Stimulated activated CD4-positive, alpha-beta T cell treated with anti-CD3 and anti-CD28 coated beads, Interleukin-12 subunit alpha, Interleukin-12 subunit beta, amount 100 ng/mL, for 48 hours (primary cell): ENCODE data around the gene COL23A1.

Experiments used
- DNase-seq, 3 donors: peaks; one replicate each; pipeline ENCODE4 v3.0.0-alpha.2; 2020; ENCODE audit warnings: low read depth in 2 of 3, low spot score in 1 of 3

COL23A1 gene

DNA sequence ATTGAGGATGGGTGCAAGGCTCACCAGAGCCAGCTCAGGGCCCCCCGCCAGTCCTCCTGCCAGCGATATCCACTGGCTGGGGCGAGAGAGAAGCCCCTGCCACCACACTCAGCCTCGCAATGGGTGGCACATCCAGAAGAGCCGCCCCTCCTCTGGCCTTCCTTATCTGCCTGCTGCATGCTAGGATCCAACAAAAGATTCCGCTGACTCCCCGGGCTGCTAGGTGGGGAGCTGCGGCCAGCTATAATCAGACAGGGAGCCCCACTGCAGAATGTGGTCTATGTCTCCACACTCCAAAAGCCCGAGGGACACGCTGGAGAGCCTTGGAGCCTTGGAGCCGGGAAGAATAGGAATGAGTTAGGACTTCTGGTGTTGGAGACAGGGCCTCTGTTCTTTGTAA lies 32.8 kb downstream of the COL23A1 start:
- no peak for DNase-seq

DNA sequence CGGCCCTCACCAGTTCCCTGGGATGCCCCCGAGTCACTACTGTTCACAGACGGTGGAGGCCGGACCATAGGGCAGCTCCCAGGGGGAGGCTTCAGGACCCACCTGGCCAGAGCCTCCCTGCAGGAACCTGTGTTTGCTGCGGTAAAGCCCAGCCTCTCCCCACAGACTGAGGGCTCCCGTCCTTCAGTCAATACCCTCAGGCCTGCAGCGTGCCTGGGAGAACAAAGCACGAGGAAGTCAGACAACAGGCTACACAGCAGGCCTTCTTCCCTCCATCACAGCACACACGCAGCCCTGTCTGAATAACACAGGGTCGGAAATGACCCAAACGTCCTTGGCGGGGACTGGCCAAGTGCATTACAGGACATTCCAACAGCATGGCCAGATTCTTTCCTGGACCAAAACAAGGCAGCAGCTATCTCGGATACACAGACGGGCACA lies 34.4 kb downstream of the COL23A1 start:
- no peak for DNase-seq

- no peak for DNase-seq
These were observed 35.2 kb downstream of the COL23A1 start for GRCh38 chr5:178555005-178555404.

DNA sequence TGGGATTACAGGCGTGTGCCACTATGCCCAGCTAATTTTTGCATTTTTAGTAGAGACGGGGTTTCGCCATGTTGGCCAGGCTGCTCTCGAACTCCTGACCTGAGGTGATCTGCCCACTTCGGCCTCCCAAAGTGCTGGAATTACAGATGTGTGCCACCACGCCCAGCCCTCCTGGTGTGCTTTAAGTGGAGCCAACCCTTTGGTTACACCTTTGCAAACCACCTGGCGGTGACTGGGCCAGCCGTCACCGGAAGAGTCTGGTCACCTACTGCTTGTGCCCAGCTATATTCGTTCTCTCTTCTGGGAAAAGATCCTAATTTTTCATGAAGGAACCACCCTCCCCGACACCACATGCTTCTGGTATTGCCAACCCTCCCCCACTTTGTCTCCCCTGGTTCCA lies 35.9 kb downstream of the COL23A1 start:
- no peak for DNase-seq

- no peak for DNase-seq
These were observed 36.7 kb downstream of the COL23A1 start for GRCh38 chr5:178553517-178553916.

DNA sequence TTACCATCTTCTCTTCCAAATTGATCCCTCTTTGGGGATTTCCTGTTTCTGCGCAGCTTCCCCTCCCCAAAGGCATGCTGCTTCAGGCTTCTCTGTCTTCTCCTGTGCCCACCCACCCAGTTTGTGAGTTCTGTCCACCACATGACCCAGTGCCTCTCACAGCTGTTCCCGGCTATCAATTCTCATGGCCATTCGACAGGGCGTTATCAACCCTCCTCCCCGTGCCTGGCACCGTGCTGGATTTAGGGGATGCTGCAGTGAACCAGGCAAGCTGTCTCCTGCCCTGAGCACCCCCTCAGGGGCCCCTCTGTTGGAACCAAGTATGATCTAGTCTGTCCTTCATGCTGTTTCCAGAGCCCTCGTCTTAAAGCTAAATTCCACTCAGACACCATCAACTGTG lies 38.7 kb downstream of the COL23A1 start:
- DNase-seq = no peak

- DNase-seq = no peak
These were observed 39.1 kb downstream of the COL23A1 start for GRCh38 chr5:178551059-178551458.

GRCh38 chr5:178548746-178549145 lies 41.4 kb downstream of the COL23A1 start:
- no peak for DNase-seq

- DNase-seq = no peak
These were observed 42.3 kb downstream of the COL23A1 start for GRCh38 chr5:178547753-178548415.

DNA sequence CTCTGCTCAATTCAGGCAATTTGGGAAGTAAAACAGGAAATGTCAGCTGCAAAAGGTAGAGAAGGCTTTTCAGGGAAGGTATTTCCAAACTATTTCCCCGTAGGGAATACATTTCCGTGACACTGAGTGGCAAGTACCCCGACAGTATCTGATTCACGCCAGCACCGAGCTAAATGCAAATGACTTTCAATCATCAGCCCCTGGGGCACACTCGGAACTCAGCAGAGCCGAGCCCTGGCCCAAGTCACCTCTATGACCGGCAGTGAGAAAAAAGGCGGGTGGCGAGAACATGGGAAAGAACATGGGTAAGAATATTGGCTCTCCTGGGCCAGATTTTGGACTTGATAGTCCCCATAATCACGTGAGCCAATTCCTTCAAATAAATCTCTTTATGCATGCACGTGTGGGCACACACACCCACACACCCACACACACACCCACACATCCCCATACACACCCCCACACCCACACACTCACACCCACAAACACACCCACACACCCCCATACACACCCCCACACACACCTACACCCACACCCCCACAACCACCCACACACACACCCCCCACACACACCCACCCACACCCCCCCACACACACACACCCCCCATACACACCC lies 43.0 kb downstream of the COL23A1 start:
- DNase-seq = no peak

- no peak for DNase-seq
These were observed 43.5 kb downstream of the COL23A1 start for GRCh38 chr5:178546675-178547033.

GRCh38 chr5:178545941-178546674 lies 44.1 kb downstream of the COL23A1 start:
- DNase-seq = no peak

DNA sequence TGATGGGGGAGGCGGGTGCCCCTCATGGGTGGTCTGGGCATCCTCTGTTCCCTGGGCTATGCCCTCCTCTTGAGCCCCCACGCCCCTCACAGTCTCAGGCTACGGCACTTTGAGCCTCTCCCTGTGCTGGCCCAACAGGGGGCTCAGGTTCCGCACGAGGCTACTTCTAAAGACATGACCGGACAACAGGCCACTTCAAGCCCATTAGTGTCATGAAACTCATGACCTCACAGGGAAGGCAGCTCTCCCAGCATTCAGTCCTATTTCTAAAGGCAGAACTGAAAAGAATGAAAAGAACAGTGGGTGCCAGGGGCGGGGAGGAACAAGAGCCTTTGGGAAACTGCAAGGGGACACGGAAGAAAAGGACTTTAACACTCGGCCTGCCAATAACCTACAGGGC lies 45.0 kb downstream of the COL23A1 start:
- no peak for DNase-seq

DNA sequence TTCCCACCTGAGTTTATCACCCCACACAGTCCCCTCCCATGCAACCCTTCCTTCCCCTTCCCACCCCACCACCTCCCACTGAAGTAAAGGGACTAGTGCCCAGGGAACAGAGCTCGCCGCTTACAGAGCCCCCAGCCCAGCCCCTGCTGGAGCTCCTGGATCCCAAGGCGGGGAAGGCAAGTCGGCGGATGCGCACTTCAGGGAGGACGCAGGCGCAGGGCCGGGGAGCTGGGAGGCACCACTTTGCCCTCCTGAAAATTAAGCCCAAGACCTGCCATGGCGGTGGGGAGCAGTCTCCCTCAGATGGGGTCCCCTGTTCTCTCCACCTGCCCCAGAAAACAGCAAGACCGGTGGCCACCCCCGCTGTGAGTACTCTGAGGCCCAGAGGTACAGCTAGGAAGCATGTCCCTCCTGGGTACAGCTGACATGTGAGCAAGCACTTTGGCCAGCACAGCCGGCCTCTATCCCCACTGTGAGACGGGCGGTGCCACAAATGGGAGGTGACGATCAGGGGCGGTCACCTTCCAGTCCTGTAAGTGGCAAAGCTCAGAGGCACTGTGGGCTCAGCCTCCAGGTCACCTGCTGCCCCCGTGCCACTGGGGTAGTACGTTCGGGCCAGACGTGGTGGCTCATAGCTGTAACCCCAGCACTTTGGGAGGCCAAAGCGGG lies 45.9 kb downstream of the COL23A1 start:
- no peak for DNase-seq

GRCh38 chr5:178542455-178542854 lies 47.7 kb downstream of the COL23A1 start:
- no peak for DNase-seq

- DNase-seq = no peak
These were observed 49.7 kb downstream of the COL23A1 start for GRCh38 chr5:178540526-178540925.

- DNase-seq = no peak
These were observed 51.4 kb downstream of the COL23A1 start for GRCh38 chr5:178538741-178539229.

GRCh38 chr5:178537467-178538371 lies 52.5 kb downstream of the COL23A1 start:
- no peak for DNase-seq

DNA sequence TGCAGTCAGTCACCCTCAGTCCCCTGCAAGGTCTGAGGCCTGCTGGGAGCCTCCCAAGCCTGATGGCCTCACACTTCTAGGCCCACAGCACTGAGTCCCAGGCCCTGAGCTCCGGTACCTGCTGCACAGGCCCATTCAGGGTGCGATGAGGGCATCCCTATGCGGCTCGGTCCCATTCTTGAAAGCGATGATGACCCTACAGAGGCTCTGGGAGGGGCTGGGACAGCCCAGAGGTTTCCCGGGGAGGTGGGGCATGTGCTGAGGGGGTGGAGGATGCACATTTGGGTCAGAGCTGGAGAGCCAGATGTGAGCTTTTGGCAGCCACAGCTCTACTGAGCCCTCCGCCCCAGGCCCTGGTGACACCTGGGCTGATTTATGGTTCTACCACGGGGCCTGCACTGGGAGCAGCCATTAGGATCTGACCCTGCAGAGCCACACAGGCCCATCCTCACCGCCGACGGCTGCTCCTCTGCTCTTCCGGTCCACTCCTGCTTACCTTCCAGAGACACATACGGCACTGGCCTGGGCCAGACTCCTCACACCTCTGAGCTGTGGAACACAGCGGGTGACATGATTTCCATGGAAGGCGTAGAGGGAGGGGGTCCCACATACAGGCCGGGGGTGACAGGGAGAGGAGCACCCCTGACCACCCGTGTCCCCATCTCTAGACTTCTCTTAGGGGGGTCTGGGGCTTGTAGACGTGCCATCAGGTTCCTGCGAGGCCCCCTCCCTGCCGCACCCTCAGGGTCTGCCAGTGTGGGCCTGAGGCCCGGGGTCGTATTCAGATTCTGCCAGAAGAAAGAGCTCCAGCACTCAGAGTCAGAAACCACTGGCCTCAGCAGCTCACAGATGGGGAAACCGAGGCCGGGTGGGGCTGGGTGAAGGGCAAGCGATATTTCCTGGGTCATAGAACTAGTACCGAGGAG lies 53.4 kb downstream of the COL23A1 start:
- no peak for DNase-seq
